CD4-positive, alpha-beta T cell treated with Interleukin-15 for 4 hours (primary cell): ENCODE results near the gene WNT2B.
"Not testable (repeated sequence)": the region's sequence is repeated elsewhere in the genome, so short reads cannot be mapped to it uniquely, and the experiment has no call there.

Source experiments
- DNase-seq: peaks from one replicate; pipeline ENCODE4 v3.0.0-alpha.2; 2020; ENCODE audit warnings: low spot score

Gene WNT2B

DNA sequence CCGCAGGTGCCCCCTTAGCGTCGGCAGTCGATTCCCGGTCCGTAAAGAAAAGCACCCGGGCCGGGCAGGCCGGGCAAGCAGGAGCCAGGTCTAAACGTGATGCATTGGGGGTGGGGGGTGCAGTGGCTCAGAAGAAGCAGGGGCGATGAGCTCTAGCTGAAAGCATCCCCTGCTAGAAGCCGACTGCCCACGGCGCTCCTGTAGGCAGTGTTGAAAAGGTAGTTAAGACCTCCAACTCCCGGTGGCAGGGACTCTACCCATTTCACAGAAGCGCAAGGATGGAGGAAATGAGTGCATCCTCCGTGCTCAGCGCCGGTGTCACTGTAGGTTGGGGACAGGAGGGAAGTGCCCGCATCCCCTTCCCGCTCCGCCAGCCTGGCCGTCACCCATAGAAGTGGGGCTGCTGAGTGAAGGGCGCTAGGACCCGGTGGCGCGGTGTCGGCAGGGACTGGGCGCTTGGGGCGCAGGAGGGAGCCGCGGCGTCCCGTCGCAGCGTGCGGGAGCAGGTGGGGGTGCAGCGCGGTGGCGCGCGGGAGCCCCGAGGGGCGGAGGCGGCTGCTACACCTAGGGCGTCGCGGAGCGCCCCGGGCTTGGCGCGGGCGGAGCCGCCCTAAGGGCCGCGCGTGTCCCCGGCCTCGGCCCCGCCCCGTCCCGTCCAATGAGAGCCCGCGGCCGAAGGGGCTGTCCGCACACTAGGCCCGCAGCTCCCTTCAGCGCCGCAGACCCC is at the start of gene WNT2B:
Gene WNT2B (plus strand): TSS at position 688 of the 727 bp plus-strand sequence. CDS start 298 bp downstream, outside the sequence.
- DNase-seq: peak; percentile 36

DNA sequence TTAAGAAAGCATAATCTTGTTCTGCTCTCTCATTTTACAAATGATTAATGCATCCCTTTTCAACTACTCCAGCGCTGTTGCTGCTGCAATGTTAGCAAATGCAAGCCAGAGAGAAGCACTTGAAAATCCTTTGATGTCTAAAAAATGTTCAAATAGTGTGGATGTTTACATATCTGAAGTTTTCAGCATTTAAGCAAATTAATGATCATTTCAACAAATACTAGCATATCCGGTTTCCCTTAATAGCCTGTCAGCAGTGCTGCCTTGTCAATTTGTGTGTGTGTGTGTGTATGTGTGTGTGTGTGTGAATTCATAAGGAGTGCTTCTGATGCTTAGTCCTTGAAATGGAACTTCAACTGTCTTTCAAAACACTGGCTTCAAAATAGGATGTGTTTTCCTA is 48.1 kb upstream of the WNT2B start:
- DNase-seq: no peak

DNA sequence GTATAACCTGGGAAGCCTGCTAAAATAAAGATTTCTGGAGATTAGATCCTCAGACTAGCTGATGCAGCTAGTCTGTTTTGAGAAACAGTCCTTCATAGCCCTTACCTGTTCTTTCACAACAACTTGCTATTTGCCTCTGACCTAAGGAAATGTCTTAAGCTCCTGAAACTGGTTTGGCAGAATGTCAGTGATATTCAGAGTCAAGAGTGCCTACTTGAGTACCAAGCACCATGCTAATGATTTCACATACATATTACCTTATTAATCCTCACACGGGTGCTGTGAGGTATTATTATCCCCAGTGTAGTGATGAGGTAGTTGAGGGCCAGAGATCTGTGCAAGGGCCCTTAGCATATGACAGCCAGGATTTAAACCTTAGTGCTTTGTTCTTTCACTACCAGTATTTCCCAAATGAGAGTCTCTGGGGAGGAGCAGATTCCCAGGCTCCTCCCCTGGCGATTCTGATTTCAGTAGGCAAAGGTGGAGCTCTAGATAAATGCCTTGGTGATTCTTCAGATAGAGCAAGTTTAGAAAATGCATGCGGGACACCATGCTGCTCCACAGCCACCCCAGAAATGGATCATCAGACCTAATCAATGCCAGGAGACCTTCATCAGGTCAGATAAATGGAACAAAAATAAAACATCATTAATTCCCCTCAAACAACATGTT is 47.4 kb upstream of the WNT2B start:
- no peak for DNase-seq

DNA sequence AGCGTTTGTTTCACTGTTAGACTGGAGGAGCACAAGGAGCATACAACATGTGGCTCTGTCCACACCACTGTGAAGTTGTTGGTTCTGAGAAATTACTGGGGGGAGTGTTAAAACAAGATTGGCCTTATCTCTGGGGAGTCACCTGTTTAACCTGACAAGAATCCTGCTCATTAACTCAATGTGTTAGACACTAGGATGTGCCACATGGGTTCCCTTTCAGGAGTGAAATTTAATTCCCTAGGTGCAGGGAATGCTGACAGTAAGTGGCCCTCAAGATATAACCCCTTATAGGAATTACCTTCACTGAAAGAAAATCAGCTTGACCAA is 45.8 kb upstream of the WNT2B start:
- no peak for DNase-seq

DNA sequence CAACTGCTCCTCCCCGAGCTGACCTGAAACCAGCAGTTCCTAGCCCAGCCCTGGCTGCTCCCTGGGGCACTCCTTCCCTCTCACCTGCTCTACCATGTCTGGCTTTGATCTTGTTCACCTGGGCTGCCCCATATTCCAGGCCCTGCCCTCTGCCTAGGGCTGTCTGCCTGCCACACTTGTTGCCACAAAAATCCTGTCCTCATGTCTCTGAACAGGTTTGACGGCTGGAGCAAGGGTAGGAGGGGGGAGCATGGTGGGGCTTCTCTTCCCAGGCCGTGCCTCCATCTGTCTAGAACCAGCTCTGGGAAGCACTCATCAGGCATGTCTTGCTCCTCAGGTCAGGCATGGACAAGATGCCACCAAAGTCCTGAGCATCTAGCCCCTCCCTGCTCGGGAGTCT is 44.3 kb upstream of the WNT2B start:
- no peak for DNase-seq

DNA sequence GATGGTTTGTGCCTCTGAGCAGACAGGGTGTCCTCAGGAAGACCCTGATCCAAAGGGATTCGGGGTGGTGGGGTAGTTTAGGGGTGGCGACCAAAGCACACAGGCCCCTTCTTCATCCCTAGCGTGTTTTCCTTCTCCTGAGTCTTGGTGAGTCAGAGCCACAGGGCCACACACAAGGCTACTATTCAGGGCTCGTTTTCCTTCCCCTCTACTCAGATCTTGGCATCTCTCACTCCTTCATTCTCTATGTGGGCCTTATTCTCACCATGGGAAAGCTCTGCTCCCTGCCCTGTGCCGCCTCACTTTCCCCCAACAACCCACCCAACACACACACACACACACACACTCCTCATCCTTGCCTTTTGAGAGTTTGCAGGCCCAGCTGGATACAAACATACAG is 43.6 kb upstream of the WNT2B start:
- no peak for DNase-seq

DNA sequence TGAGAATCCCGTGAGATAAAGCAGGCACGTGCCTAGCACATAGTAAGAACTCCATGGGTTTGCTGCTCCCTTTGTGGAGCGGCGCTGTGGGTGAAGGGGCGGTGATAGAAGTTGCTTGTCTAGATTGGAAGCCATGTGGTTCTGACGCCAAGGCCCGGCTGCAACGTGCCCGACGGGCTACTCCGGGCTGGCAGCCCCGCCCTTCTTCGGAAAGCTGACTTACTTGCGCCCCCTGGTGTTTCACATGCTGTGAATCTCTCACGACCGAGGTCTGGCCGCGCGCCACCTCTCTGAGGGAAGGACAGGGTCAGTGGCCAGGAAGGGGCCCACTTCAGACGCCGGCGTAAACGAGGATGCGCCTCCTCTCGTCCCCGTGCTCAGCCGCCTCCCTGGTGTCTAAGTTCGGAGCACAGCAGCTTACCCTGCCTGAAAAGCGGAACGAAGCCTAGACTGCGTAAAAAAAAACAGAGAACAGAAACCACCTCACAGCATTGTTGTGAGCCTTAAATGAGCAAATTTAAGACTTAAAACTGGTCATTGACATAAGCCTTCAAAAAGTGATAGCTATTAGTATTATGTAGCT is 42.6 kb upstream of the WNT2B start:
- DNase-seq: peak; percentile 85

DNA sequence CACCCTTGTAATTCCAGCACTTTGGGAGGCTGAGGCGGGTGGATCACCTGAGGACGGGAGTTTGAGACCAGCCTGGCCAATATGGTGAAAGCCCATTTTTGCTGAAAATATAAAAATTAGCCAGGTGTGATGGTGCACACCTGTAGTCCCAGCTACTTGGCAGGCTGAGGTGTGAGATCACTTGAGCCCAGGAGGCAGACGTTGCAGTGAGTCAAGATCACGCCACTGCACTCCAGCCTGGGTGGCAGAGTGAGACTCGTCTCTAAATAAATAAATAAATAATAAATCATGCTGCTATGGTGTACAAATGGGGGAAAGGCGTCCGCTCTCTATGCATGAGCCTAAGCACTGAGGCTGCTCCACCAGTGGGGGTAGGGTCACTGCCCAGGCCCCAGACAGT is 38.4 kb upstream of the WNT2B start:
- not testable (repeated sequence) for DNase-seq

DNA sequence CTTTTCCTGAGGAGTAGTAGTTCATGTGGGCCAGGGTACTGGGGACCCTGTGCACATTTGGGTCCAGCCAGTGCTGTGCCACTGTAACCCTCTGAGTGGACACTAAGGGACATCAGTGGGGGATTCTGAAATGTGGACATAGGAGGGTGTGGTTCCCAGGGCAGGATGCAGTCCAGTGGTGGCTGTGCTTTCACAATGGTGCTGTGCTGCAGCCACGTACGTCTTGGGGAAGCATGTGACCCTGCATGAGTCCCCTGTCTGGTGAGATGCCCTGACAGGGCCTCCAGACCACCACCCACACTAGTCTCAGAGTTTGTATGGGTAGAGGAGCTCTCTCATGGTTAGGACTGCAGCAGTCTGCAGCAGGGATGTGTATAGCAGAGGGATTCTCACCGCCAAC is 37.8 kb upstream of the WNT2B start:
- no peak for DNase-seq

DNA sequence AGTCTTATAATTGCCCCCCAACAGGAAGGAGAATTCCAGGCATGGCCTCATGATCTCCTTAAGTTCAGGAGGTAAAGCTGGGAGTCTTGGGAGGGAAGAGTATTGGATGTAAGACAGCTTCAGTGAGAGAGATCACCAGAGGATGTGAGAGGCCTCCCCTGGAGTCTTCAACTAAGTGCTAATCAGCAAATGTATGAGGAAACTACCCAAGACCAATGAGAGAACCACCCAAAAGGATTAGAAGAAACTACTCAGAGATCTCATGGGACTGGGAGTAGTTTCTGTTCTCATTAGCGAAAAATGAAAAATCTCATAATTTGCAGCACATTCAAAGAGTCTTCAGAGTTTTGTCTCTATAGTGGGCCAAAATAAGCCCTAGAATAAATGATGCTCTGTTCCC is 36.6 kb upstream of the WNT2B start:
- no peak for DNase-seq

DNA sequence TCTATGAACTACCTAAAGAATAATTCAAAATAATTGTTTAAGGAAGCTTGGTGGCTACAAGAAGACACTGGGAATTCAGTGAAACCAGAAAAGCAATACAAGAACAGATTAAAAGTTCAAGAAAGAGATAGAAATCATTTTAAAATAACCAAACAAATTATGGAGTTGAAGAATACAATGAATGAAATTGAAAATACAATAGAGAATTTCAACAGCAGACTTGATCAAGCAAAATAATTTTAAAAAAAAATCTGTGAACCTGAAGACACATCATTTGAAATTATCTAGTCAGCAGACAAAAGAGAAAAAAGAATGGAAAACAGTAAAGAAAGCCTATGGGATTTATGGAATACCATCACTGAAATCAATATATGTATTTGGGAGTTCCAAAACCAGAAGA is 31.2 kb upstream of the WNT2B start:
- no peak for DNase-seq

DNA sequence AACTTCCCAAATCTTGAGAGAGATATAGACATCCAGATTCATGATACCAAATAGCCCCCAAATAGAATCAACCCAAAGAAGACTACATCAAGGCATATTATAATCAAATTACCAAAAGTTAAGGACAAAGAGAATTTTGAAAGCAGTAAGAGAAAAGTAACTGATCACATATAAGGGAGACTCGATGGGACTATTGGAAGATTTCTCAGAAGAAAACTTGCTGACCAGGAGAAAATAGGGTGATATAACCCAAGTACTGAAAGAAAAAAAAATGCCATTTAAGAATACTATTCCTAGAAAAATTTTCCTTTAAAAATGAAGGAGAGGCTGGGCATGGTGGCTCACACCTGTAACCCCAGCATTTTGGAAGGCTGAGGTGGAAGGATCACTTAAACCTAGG is 30.5 kb upstream of the WNT2B start:
- no peak for DNase-seq

DNA sequence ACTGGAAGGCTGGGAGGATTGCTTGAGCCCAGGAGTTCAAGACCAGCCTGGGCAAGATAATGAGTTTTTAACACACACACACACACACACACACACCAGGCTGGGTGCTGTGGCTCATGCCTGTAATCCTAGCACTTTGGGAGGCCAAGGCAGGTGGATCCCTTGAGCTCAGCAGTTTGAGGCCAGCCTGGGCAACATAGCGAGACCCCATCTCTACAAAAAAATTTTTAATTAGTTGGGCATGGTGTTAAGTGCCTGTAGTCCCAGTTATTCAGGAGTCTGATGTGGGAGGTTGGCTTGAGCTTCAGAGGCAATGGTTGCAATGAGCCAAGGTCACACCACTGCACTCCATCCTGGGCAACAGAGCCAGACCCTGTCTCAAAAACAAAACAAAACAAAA is 22.7 kb upstream of the WNT2B start:
- DNase-seq: not testable (repeated sequence)

DNA sequence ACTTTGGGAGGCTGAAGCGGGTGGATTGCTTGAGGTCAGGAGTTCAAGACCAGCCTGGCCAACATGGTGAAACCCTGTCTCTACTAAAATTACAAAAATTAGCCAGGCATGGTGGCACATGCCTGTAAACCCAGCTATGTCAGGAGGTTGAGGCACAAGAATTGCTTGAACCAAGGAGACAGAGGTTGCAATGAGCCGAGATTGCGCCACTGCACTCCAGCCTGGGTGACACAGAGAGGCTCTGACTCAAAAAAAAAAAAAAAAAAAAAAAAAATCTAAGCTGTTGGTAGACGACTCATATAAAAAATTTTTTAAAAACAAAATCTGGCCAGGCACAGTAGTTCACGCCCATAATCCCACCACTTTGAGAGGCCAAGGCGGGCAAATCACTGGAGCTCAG is 21.1 kb upstream of the WNT2B start:
- DNase-seq: not testable (repeated sequence)

DNA sequence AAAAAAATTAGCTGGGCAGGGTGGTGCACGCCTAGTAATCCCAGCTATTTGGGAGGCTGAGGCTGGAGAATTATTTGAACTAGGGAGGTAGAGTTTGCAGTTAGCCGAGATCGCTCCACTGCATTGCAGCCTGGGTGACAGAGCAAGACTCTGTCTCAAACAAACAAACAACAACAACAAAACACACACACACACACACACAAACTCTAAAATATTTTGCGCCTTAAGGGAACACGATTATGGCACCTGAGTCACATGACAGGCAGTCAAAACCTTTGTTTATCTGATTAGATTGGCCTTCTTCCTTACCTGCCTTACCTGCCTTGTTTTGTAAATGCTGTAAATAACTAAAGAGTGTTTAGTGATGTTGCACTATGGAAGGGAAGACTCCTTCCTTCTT is 20.6 kb upstream of the WNT2B start:
- no peak for DNase-seq

DNA sequence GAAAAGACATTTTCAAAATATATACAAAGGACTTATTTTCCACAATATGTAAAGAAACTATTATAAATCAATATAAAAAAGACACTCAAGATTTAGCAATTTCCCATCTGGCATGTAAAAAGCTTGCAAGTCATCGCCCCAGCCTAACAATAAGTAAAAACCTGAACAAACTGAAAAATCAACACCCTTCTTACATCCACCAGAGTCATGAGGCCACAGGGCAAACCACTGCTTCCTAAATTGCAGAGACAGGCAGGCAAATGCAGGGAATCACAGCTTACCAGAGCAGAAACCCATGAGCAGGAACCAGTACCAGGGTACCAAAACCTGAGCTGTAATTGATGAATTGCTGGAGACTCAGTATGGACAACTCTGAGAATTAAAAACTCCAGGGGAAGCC is 16.7 kb upstream of the WNT2B start:
- no peak for DNase-seq

DNA sequence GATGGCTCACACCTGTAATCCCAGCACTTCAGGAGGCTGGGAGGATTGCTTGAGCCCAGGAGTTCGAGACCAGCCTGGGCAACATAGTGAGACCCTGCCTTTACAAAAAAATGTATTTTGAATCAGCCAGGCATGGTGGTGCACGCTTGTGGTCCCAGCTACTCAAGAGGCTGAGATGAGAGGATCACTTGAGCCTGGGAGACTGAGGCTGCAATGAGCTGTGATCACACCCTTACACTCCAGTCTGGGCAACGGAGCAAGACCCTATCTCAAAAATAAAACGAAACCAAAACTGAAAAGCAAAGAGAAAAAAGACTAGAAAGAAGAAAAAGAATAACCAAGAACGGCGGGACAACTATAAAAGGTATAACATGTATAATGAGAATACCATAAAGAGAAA is 15.4 kb upstream of the WNT2B start:
- no peak for DNase-seq

DNA sequence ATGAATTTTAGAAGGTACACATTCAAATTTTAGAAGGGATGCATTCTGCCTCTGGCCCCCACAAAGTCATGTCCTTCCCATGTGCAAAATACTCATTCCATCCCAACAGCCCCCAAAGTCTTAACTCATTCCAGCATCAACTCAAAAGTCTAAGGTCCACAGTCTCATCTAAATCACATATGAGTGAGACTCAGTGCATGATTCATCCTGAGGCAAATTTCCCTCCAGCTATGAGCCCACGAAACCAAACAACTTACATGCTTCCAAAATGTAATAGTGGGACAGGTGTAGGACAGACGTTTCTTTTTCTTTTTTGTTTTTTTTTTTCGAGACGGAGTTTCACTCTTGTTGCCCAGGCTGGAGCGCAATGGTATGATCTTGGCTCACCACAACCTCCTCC is 12.5 kb upstream of the WNT2B start:
- no peak for DNase-seq

DNA sequence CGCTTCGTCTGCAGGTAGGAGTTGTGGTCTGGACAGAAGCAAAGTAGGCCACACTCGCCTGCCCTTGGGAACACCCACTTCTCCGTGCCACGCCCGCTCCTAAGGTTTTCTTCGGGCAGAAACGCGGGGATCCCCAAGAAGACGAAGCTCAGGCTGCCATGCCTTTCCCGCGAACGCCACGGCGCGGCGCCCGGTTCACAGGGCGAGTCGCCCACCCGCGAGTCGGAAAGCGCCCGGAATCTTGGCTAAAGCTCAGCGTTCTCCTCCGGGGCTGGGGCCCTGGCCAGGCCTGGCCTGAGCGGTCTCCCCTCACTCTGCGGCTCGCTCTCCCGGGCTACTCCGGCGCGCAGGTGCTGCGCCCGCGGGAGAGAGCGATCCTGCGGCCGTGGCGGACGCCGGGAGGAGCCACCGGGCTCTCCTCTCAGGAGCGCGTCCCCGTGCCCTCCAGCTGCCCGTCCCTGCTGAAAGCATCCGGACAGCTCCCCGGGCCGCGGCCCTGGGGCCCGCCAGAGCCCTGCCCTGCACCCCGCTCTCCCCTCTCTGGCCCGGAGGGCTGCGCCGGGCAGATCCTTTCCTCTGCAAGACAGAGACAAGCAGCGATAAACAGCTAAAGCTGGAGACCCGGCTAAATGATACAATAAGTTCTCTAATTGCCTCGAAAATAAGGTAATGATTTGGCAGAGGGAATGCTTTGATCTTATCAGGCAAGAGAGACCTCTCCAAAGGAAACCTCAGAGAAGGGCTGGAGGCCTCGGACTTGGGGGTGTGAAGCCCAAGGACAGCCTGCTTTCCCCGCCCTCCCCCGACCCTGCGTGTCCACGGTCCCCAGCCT is 6.7 kb upstream of the WNT2B start:
- DNase-seq: peak; percentile 43

DNA sequence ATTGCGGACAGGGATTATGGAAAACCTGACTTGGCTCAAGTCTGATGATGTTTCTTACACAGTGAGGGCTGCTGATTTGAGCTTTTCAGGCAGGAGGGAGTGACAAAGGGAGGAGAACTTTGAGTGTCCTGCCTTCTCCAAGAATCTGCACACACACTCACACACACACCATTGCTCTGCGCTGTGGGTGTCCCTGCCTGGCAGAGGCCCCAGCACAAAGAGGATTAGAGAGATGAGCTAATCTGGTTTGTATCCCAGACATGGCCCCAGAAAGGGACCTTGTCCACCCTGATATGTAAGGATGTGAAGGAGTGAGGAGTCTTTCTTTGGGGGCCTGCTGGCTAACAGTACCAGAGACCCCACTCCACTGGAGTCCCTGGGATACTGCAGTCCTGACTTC is 5.9 kb upstream of the WNT2B start:
- no peak for DNase-seq

DNA sequence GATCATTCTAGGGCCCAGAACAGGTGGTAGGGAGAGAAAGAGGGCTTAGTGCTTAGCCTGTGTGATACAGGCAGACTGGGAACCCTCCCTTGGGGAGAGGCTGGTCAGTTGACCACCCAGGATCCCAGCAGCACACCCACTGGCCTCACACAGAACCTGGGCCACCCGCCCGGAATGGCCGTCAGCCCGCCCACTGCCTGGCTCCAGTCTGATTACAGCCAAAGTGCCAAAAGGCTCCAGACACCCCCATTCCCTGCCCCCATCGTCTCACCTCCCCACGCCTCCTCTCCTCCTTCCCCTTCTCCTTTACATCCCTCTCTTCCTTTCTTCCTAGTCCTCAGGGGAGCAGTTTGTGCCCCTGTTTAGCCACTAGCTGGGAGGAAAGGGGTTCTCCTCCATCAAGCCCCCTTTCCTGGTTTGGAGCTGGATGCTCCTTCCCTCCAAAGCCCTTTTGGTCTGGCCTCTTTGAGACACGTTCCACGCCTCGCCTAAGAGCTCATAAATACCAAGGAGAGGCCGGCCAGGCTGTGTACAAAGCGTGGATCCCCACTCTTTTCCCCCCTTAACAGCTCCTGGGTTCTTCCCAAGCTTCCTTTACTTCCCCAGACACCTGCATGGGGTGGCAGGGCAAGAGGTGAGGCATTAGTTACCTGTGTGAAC is 4.6 kb upstream of the WNT2B start:
- DNase-seq: no peak

DNA sequence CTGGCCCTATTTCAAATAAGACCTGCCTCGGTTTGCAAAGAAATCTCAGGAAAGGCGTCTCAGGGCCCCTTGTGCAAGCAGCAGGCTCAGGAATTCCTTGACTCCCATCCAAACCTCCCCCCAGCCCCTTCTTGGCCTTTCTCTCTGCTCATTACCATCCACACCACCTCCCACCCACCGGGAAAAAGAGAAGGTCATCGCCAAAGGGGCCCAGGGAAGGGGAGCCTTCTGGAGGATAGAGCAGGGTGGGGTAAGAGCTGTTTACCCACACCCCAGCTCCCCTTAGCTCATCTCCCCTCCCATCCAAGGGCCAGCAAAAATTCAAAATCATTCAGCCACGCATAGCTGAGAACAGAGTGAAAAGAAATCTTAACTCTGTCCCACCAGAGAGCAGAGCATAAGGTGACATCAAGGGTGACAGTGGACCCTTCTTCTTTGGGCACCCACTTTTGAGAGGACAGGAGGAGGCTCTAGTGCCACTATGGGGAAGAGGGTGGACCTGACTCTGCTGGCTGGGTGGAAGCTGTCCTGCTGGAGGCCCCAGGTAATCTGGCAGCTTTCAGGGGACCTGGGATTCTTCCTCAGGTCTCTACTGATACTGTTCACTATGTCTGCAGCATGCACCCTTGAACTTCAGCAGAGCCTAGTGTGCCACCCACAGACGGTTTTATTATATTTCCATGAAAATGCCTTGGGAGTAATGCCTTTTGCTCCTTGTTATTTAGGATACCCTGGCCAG is 3.9 kb upstream of the WNT2B start:
- no peak for DNase-seq
